GM12892 (cell line): Measurements from ENCODE around the gene CACHD1. TPM values are rescaled to one million over a fixed set of nuclear protein-coding genes. Genes with fewer than 3 reads are reported as not detected.

Experiments
- DNase-seq: peaks from one replicate; pipeline ENCODE4 v3.0.0; 2011; ENCODE audit not compliant: insufficient read length
- FAIRE-seq: peaks from 2 replicates; lab custom pipeline; 2011; peaks lifted over from hg19 to GRCh38; lab: Jason Lieb, UNC
- POLR2A ChIP-seq: IDR thresholded peaks from 2 replicates; pipeline ENCODE4 v1.6.1; 2011; ENCODE audit warnings: low read depth, low read length, control low read depth
- POLR2AphosphoS5 ChIP-seq: IDR thresholded peaks from 2 replicates; pipeline ENCODE4 v1.6.1; 2011; ENCODE audit warnings: low read depth, low read length, control low read depth
- TAF1 ChIP-seq: IDR thresholded peaks from 2 replicates; pipeline ENCODE4 v1.6.1; 2011; ENCODE audit warnings: low read depth, mild to moderate bottlenecking, control low read depth, low read length, borderline replicate concordance
- polyA plus RNA-seq: library from polyadenylated mRNA; unstranded; fragments of >200 nt; gene quantifications from one replicate; pipeline ENCODE4 v1.2.1, GENCODE V29; 2012; ENCODE audit warnings: missing spikeins, inconsistent platforms; ENCODE audit not compliant: missing spikeins

The CACHD1 gene
- polyA plus RNA-seq: not detected

DNA sequence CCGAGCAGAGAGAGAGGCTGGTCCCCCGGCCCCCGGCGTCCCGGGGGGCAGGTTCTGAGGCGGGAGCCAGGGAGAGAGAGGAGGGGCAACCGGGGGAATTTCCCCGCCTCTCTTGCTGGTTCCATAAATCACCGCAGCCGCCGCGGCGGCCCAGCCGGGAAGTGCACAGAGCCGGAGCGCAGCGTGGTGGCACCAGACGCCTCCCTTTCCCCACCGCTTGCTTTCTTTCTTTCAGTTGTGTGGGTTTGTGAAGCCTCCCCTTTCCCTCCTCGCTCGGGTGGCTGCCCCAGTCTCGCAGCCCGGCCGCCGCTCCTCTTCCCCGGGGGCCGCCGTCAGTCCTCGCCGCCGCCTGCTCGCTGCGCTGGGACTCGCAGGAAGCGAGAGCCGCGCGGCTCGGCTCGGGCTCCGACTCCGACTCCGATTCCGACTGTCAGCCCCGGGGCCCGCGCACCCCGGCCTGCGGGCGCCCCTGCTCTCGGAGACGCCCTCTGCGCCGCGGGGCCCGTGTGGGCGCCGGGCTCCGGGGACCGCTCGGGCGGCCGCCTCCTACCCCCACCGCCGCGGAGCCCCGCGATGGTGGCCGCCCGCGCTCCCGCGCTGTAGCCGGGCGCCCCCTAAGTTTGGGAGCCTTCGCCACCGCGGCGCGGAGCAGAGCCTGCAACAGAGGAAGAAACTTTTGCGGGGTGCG lies at the start of gene CACHD1:
Gene CACHD1 (plus strand): TSS at position 153 of the 688 bp plus-strand sequence. CDS start 616 bp downstream, outside the sequence.
- peak; percentile 45 for DNase-seq
- FAIRE-seq: no peak
- no peak for TF ChIP-seq TAF1
- no peak for TF ChIP-seq POLR2AphosphoS5
- TF ChIP-seq POLR2A: no peak

DNA sequence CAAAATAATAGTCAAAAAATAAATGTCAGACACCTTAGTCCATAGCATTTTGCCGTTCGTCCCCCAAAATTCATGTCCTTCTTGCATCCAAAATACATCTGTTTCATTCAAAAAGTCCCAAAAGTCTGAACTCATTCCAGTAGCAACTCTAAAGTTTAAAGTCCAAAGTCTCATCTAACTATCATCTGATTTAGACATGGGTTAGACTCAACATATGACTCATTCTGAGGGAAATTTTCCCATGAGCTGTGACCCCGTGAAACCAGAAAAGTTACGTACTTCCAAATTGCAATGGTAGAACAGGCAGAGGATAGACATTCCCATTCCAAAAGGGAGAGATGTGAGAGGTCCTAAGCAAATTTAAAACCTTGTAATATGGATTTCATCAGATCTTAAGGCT lies 48.6 kb upstream of the CACHD1 start:
- FAIRE-seq (no peak), DNase-seq (no peak)
- TF ChIP-seq POLR2A (no peak), POLR2AphosphoS5 (no peak), TAF1 (no peak)

- no peak for DNase-seq
- TF ChIP-seq TAF1 (no peak), POLR2AphosphoS5 (no peak), POLR2A (no peak)
- no peak for FAIRE-seq
Measured at GRCh38 chr1:64423526-64423925, 46.4 kb upstream of the CACHD1 start.

DNA sequence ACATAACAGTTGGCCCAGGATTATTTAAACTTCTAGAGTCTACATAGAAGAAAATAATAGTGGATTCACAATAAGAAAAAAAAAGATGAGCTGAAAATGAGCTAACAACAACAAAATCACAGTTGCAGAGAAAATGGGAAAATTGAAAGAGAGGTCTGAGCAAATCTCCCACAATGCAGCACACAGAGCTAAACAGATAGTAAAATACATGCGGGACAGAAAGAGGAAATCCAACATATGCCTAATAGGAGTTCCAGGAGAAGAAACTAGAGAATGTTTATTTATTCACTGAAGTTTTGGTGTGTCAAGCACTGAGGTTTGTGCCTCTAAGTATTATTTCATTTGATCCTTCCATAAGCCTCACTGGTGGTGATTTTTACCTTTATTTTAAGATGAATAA lies 45.5 kb upstream of the CACHD1 start:
- FAIRE-seq (no peak), DNase-seq (no peak)
- TF ChIP-seq POLR2AphosphoS5 (no peak), TAF1 (no peak), POLR2A (no peak)

- no peak for DNase-seq
- no peak for TF ChIP-seq POLR2A
- TF ChIP-seq TAF1: no peak
- TF ChIP-seq POLR2AphosphoS5: no peak
- no peak for FAIRE-seq
Measured at GRCh38 chr1:64425521-64425920, 44.4 kb upstream of the CACHD1 start.

DNA sequence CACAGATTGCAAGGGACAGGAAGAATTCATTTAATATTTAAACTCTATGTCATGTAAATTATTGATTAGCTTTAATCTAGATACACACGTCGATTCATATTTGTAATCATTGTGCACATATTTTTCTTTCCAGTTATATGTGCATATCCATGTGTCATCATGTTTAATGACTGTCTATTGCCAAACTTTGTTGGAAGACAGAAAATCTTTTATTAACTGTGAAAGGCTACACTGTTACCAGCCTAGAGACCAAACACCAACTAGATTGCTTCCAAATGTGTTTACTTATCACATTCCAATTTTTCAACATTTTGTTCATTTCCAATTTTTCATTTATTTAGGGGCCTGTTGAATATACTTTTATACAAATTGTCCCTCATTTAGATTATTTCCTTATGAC lies 43.2 kb upstream of the CACHD1 start:
- DNase-seq (no peak), FAIRE-seq (no peak)
- TF ChIP-seq POLR2AphosphoS5 (no peak), POLR2A (no peak), TAF1 (no peak)

DNA sequence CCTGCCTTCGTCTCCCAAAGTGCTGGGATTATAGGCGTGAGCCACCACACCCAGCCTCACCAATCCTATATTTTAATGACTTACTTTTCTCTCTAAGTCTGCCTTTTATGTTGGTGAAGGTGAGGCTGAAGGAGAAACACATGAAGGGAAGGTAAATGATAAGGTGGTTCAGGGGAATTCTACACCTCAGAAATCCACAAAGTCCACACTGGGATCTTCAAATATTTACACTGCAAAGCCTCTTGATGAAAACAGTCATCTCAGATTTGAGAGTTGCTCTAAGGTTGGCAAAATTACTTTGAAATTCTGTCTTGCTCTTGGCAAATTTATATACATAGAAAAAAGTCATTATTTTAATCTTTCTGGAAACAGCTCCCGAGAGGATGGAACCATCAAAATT lies 42.0 kb upstream of the CACHD1 start:
- DNase-seq (no peak), FAIRE-seq (no peak)
- TF ChIP-seq POLR2AphosphoS5: no peak

GRCh38 chr1:64433308-64433707 lies 36.6 kb upstream of the CACHD1 start:
- TF ChIP-seq POLR2AphosphoS5: no peak
- no peak for TF ChIP-seq POLR2A
- no peak for TF ChIP-seq TAF1
- DNase-seq (no peak), FAIRE-seq (no peak)

- FAIRE-seq (no peak), DNase-seq (no peak)
Measured at GRCh38 chr1:64433747-64434146, 36.2 kb upstream of the CACHD1 start.

GRCh38 chr1:64435000-64435399 lies 34.9 kb upstream of the CACHD1 start:
- no peak for FAIRE-seq
- no peak for TF ChIP-seq TAF1
- no peak for TF ChIP-seq POLR2AphosphoS5
- no peak for TF ChIP-seq POLR2A

More at GRCh38 chr1:64433747-64434146, 36.2 kb upstream of the CACHD1 start:
- no peak for TF ChIP-seq TAF1
- no peak for TF ChIP-seq POLR2A
- TF ChIP-seq POLR2AphosphoS5: no peak

DNA sequence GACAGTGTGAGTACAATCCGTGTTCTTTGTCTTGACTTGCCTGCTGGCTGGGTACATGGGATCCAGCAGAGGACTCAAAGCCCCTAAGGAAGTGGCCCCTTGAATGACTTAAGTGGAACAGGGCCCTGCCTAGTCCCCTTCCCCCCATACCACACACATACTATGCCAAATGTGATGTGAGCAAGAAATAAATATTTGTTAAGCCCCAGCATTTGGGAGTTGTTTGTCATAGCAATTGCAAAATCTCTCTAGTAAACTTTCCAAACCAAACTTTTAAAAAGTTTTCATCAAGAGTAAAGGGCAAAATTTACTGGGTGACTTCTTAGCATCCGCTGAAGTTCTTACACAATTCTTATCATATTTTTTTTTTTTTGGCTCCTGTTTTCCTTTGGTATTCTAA lies 32.5 kb upstream of the CACHD1 start:
- FAIRE-seq: no peak
- TF ChIP-seq POLR2A (no peak), TAF1 (no peak), POLR2AphosphoS5 (no peak)

More at GRCh38 chr1:64435000-64435399, 34.9 kb upstream of the CACHD1 start:
- DNase-seq: no peak

DNA sequence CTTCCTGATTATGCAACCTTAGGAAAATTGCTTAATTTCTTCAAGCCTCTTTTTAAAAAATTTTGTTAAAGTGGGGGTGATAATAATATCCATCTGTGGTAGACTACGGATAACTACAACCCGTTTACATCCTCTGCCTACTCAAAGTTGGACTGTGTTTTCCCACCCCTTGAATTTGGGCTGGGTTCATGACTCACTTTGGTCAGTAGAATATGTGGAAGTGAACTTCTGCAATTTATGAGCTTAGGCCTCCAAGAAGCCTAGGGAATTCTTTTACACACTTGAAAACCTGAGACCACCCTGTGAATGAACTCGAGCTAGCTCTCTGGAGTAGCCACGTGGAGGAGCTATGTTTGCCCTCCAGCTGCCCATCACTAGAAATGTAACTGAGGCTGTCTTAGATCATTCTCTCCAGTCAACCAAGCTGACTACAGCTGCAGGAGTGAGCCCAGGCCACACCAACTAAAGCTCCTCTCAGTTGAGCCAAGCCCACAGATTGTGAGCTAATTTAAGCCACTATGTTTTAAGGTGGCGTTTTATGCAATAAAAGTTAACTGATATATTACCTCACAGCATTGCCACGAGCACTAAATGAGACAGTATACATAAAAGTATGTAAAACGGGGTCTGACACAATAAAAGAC lies 29.6 kb upstream of the CACHD1 start:
- no peak for TF ChIP-seq TAF1
- no peak for TF ChIP-seq POLR2A
- no peak for TF ChIP-seq POLR2AphosphoS5
- FAIRE-seq: no peak
- DNase-seq: no peak

More for the DNA sequence above, 32.5 kb upstream of the CACHD1 start:
- DNase-seq: no peak
